K562 (cell line): ENCODE data around the gene ZNF839. TPM values are rescaled to one million over a fixed set of nuclear protein-coding genes. Genes with fewer than 3 reads are reported as not detected.

Experiments used
- ATAC-seq: fragments of 200-7000 bp; cut with Tn5 transposase; 3 replicates; pipeline ENCODE4 v1.9.1; 2020; ENCODE audit warnings: moderate library complexity
- BruUV-seq: library from RNA; stranded (reverse); fragments of 400-500 nt; replicated peaks from 2 replicates; lab custom pipeline; 2021; lab: Mats Ljungman, UMichigan
- CTCF ChIA-PET: fragments of 300-600 bp; formaldehyde crosslinking; extraction: SDS; loops from one replicate; lab custom pipeline; 2021; ENCODE audit warnings: low intra/inter-chr PET ratio; lab: Yijun Ruan, JAX
- POLR2A ChIA-PET: fragments of 300-600, 350-650 bp; sonication (Branson Sonifier 250); formaldehyde crosslinking; extraction: SDS; loops from one replicate; lab custom pipeline; 2021; ENCODE audit warnings: antibody characterized with exemption, inconsistent platforms; lab: Yijun Ruan, JAX
- DNase-seq, 4 experiments: peaks; one replicate each; pipeline versions ENCODE4 v3.0.0 to v3.0.0-alpha.2; 2011 to 2018; ENCODE audit warnings: low spot score in 3 of 4, mixed read lengths in 3 of 4; ENCODE audit errors: extremely low read depth in 1 of 4
- FAIRE-seq: peaks from 2 replicates; lab custom pipeline; 2011; peaks lifted over from hg19 to GRCh38; lab: Jason Lieb, UNC
- H2AFZ ChIP-seq: 2 replicates; pipeline ENCODE4 v1.6.0; 2011; ENCODE audit warnings: low read depth, low read length, control low read depth, inconsistent platforms
- H3K27ac ChIP-seq: fragments of 200-600 bp; 3 replicates; pipeline ENCODE4 v1.8.0; 2011; ENCODE audit warnings: low read depth, mild to moderate bottlenecking, control low read depth, inconsistent platforms, low read length, moderate library complexity, mixed read lengths; ENCODE audit errors: extremely low read depth
- H3K27me3 ChIP-seq, 2 experiments: fragments of 300-600 bp in 1 of 2; 2 replicates in 1 of 2; 3 replicates in 1 of 2; pipeline versions ENCODE4 v1.6.0 to v1.8.0; 2011; ENCODE audit warnings: inconsistent platforms in 2 of 2, low read length in 2 of 2, mild to moderate bottlenecking in 1 of 2, mixed read lengths in 1 of 2, moderate library complexity in 1 of 2; ENCODE audit not compliant: control insufficient read depth in 2 of 2, insufficient read depth in 2 of 2
- H3K36me3 ChIP-seq: fragments of 300-600 bp; 3 replicates; pipeline ENCODE4 v1.8.0; 2011; ENCODE audit warnings: mild to moderate bottlenecking, low read length, inconsistent platforms; ENCODE audit not compliant: control insufficient read depth, insufficient read depth
- H3K4me1 ChIP-seq, 2 experiments: fragments of 200-600 bp in 1 of 2; replicated peaks in 1 of 2; 2 replicates in 1 of 2; 3 replicates in 1 of 2; pipeline versions ENCODE4 v1.5.1 to v1.8.0; 2011; ENCODE audit warnings: inconsistent platforms in 2 of 2, low read length in 2 of 2, mild to moderate bottlenecking in 1 of 2, mixed read lengths in 1 of 2, moderate library complexity in 1 of 2; ENCODE audit not compliant: control insufficient read depth in 2 of 2, insufficient read depth in 2 of 2
- H3K4me2 ChIP-seq: 2 replicates; pipeline ENCODE4 v1.6.1; 2011; ENCODE audit warnings: low read length, control low read depth, inconsistent platforms, mixed read lengths; ENCODE audit not compliant: insufficient read depth
- H3K4me3 ChIP-seq: fragments of 200-600 bp; sonication (generic), shearing (Covaris generic); 2 replicates; pipeline ENCODE4 v1.5.1; 2016; ENCODE audit warnings: control low read depth, inconsistent platforms
- H3K79me2 ChIP-seq: fragments of 200-600 bp; 3 replicates; pipeline ENCODE4 v1.8.0; 2011; ENCODE audit warnings: low read length, inconsistent platforms; ENCODE audit not compliant: control insufficient read depth, insufficient read depth
- H3K9ac ChIP-seq, 2 experiments: 2 replicates each; pipeline versions ENCODE4 v1.6.0 to v1.6.1; 2011; ENCODE audit warnings: low read depth in 2 of 2, low read length in 2 of 2, control low read depth in 1 of 2, inconsistent platforms in 1 of 2, mild to moderate bottlenecking in 1 of 2, mixed read lengths in 1 of 2; ENCODE audit not compliant: insufficient read depth in 1 of 2
- H3K9me1 ChIP-seq: one replicate; pipeline ENCODE4 v1.6.0; 2011; ENCODE audit warnings: inconsistent platforms, mild to moderate bottlenecking, low read length, moderate library complexity; ENCODE audit not compliant: control insufficient read depth, insufficient read depth
- H3K9me3 ChIP-seq: replicated peaks from 2 replicates; pipeline ENCODE4 v1.5.1; 2011; ENCODE audit warnings: low read depth, low read length, inconsistent platforms; ENCODE audit not compliant: control insufficient read depth, insufficient read depth
- H4K20me1 ChIP-seq: replicated peaks from 2 replicates; pipeline ENCODE4 v1.6.1; 2011; ENCODE audit warnings: low read length, inconsistent platforms, mixed read lengths; ENCODE audit not compliant: control insufficient read depth, insufficient read depth
- ARHGAP35 ChIP-seq: fragments of 450-650 bp; IDR thresholded peaks from 2 replicates; pipeline ENCODE4 v1.6.1; 2018; ENCODE audit not compliant: partially characterized antibody
- ESRRB ChIP-seq: fragments of 250-450 bp; sonication (Bioruptor Pico); IDR thresholded peaks from 2 replicates; pipeline ENCODE4 v1.5.0; 2020; ENCODE audit warnings: mild to moderate bottlenecking, moderate library complexity, borderline replicate concordance
- GTF2E2 ChIP-seq: fragments of 200-800 bp; sonication (Bioruptor generic); IDR thresholded peaks from 2 replicates; pipeline ENCODE4 v1.6.1; 2016; ENCODE audit warnings: missing genetic modification characterization, missing compliant biosample characterization
- LCOR ChIP-seq: sonication (generic); formaldehyde crosslinking; IDR thresholded peaks from 2 replicates; pipeline ENCODE4 v1.8.0; 2022; ENCODE audit warnings: mild to moderate bottlenecking, missing genetic modification reagents
- MEF2A ChIP-seq: IDR thresholded peaks from 2 replicates; pipeline ENCODE4 v1.6.1; 2011; ENCODE audit warnings: low read depth, mild to moderate bottlenecking, low read length, moderate library complexity; ENCODE audit not compliant: control insufficient read depth
- NONO ChIP-seq, 2 experiments: fragments of 200-400 bp in 1 of 2; fragments of 450-650 bp in 1 of 2; formaldehyde crosslinking in 1 of 2; IDR thresholded peaks; 2 replicates each; pipeline ENCODE4 v1.6.1; 2017; ENCODE audit warnings: low read depth in 2 of 2, mild to moderate bottlenecking in 2 of 2, moderate library complexity in 2 of 2, low read length in 1 of 2
- RNF2 ChIP-seq: sonication (generic); IDR thresholded peaks from 2 replicates; pipeline ENCODE4 v1.6.1; 2016
- ZKSCAN8 ChIP-seq: fragments of 200-800 bp; sonication (Bioruptor generic); IDR thresholded peaks from 2 replicates; pipeline ENCODE4 v1.6.1; 2016; ENCODE audit warnings: missing genetic modification characterization, missing compliant biosample characterization
- ZNF197 ChIP-seq: fragments of 200-800 bp; sonication (Bioruptor generic); IDR thresholded peaks from 2 replicates; pipeline ENCODE4 v1.6.1; 2016; ENCODE audit warnings: low read depth, missing genetic modification characterization, missing compliant biosample characterization
- ZNF785 ChIP-seq: fragments of 250-450 bp; sonication (Bioruptor Pico); IDR thresholded peaks from 2 replicates; pipeline ENCODE4 v1.4.0; 2020; ENCODE audit warnings: mild to moderate bottlenecking
- WGBS: fragments of 100-300 bp; shearing (Covaris generic); methylation state at CpG from one replicate; pipeline ENCODE4 v1.1.6; 2016; ENCODE audit warnings: low coverage, mixed read lengths; ENCODE audit not compliant: insufficient coverage; ENCODE audit errors: missing lambda C conversion rate; 5-methylcytosine and 5-hydroxymethylcytosine counted together
- in situ Hi-C: fragments of 300-500 bp; cut with MboI; formaldehyde crosslinking; loops from 4 replicates; pipeline ENCODE4 v1.15.0; 2018; ENCODE audit warnings: inconsistent platforms, mixed read lengths
- intact Hi-C: fragments of 100-400 bp; cut with micrococcal nuclease; formaldehyde crosslinking; loops from 2 replicates; pipeline ENCODE4 v1.14.2; 2022
- polyA plus RNA-seq, 8 experiments: library from polyadenylated mRNA; depleted of rRNA in 4 of 8; stranded (reverse) in 5 of 8; unstranded in 3 of 8; fragments of >200 nt; fragmentation: Nextera tagmentation in 2 of 8; fragmentation: Illumina TruSeq in 1 of 8; extraction: Ambion mirVana in 2 of 8; extraction: Trizol in 1 of 8; gene quantifications; 2 replicates each; pipeline versions ENCODE4 v1.2.1 to v1.2.3, GENCODE V29; 2011 to 2014; ENCODE audit warnings: inconsistent platforms in 1 of 8, missing spikeins in 1 of 8
- total RNA-seq, 7 experiments: library from RNA; depleted of rRNA in 6 of 7; stranded (reverse); fragments of >200 nt in 6 of 7; fragmentation: Illumina TruSeq in 2 of 7; extraction: Trizol in 2 of 7; gene quantifications; 2 replicates each; pipeline versions ENCODE4 v1.2.1 to v1.2.3, GENCODE V29; 2011 to 2021; ENCODE audit warnings: low replicate concordance in 1 of 7
- TF ChIP-seq, protein P1 (sequence below): sonication (generic); IDR thresholded peaks from 2 replicates; pipeline ENCODE4 v1.6.1; 2016
- TF ChIP-seq, protein P2 (sequence below): fragments of 250-450 bp; sonication (Bioruptor Pico); IDR thresholded peaks from 2 replicates; pipeline ENCODE4 v1.4.0; 2020; ENCODE audit warnings: mild to moderate bottlenecking, moderate library complexity
- TF ChIP-seq, protein P3 (sequence below): fragments of 200-400 bp; formaldehyde crosslinking; IDR thresholded peaks from 2 replicates; pipeline ENCODE4 v1.6.1; 2017; ENCODE audit warnings: mild to moderate bottlenecking, low read depth, low read length, moderate library complexity
- TF ChIP-seq, protein P4 (sequence below): sonication (generic); formaldehyde crosslinking; IDR thresholded peaks from 2 replicates; pipeline ENCODE4 v1.8.1; 2023; ENCODE audit warnings: mild to moderate bottlenecking, missing genetic modification reagents

The ZNF839 gene
- total and polyA plus RNA-seq, 9 of the 15 experiments (the other 6 are each of a cell fraction or from before 2014, with no cell fraction given): 0.42 to 8.4 (median 5.7) TPM

DNA sequence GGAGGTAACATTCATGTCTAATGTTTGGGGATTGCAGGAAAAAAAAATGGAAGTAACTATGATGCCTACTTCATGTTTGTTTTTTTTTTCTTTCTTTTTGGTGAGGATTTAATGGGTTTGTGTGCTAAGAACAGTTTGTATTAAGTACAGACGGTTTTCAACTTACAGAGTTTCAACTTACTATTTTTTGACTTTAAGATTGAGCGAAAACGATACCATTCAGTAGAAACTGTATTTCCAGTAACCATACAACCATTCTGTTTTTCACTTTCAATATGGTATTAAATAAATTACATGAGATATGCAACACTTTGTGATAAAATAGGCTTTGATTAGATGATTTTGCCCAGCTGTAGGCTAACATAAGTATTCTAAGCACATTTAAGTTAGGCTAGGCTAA is 53.6 kb downstream of the ZNF839 start:
- no peaks in the 10 kb centered on the region for H3K9me3 ChIP-seq
- FAIRE-seq: no peak
- no peaks in the 10 kb centered on the region for H4K20me1 ChIP-seq
- intact Hi-C loops: no loop called here
- no peak overlapping the region for H3K4me3 ChIP-seq
- H3K9ac ChIP-seq: no peak overlapping the region
- ChIA-PET CTCF (interaction anchor here (0.6 kb wide), 1 partner anchor 38 kb away, joined by 4 read pairs; no protein-coding TSS in a partner anchor), POLR2A (interaction anchor here (0.6 kb wide), 1 partner anchor 143 kb away, joined by 3 read pairs; no protein-coding TSS in a partner anchor)
- H3K27me3 ChIP-seq: no peaks in the 10 kb centered on the region
- no peaks in the 10 kb centered on the region for H3K9me1 ChIP-seq
- BruUV-seq: no TSS peak
- H3K4me1 ChIP-seq: no peaks in the 10 kb centered on the region; a peak in 1 of 5 replicates
- in situ Hi-C loops: no loop called here
- H2AFZ ChIP-seq: no peak overlapping the region
- no peak overlapping the region for H3K4me2 ChIP-seq
- no peak for ATAC-seq
- no peak overlapping the region for H3K27ac ChIP-seq
- no peaks in the 10 kb centered on the region for H3K79me2 ChIP-seq
- WGBS: 59% methylated on average over 3 of the region's 3 CpGs
- no peak for DNase-seq
- no peaks in the 10 kb centered on the region; the same call in 2 of the 3 replicates for H3K36me3 ChIP-seq
- TF ChIP-seq ZNF785 (CRISPR knock-in tag): no peak
- TF ChIP-seq, protein P1, sequence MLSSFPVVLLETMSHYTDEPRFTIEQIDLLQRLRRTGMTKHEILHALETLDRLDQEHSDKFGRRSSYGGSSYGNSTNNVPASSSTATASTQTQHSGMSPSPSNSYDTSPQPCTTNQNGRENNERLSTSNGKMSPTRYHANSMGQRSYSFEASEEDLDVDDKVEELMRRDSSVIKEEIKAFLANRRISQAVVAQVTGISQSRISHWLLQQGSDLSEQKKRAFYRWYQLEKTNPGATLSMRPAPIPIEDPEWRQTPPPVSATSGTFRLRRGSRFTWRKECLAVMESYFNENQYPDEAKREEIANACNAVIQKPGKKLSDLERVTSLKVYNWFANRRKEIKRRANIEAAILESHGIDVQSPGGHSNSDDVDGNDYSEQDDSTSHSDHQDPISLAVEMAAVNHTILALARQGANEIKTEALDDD: no peak
- no peak for TF ChIP-seq ZNF197 (CRISPR knock-in tag)
- TF ChIP-seq RNF2: no peak
- TF ChIP-seq LCOR (CRISPR knock-in tag): no peak
- TF ChIP-seq ZKSCAN8: no peak
- no peak for TF ChIP-seq GTF2E2 (tag)
- no peak for TF ChIP-seq ESRRB
- TF ChIP-seq NONO (IDR thresholded peaks at IDR 0.05; ENCODE audit: low read depth in 2 of 2, low read length in 1 of 2): no peak
- TF ChIP-seq ARHGAP35: no peak
- TF ChIP-seq, protein P2, sequence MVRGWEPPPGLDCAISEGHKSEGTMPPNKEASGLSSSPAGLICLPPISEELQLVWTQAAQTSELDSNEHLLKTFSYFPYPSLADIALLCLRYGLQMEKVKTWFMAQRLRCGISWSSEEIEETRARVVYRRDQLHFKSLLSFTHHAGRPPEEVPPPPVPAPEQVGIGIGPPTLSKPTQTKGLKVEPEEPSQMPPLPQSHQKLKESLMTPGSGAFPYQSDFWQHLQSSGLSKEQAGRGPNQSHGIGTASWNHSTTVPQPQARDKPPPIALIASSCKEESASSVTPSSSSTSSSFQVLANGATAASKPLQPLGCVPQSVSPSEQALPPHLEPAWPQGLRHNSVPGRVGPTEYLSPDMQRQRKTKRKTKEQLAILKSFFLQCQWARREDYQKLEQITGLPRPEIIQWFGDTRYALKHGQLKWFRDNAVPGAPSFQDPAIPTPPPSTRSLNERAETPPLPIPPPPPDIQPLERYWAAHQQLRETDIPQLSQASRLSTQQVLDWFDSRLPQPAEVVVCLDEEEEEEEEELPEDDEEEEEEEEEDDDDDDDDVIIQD (CRISPR knock-in tag): no peak
- TF ChIP-seq, protein P3, sequence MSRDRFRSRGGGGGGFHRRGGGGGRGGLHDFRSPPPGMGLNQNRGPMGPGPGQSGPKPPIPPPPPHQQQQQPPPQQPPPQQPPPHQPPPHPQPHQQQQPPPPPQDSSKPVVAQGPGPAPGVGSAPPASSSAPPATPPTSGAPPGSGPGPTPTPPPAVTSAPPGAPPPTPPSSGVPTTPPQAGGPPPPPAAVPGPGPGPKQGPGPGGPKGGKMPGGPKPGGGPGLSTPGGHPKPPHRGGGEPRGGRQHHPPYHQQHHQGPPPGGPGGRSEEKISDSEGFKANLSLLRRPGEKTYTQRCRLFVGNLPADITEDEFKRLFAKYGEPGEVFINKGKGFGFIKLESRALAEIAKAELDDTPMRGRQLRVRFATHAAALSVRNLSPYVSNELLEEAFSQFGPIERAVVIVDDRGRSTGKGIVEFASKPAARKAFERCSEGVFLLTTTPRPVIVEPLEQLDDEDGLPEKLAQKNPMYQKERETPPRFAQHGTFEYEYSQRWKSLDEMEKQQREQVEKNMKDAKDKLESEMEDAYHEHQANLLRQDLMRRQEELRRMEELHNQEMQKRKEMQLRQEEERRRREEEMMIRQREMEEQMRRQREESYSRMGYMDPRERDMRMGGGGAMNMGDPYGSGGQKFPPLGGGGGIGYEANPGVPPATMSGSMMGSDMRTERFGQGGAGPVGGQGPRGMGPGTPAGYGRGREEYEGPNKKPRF: no peak
- TF ChIP-seq, protein P4, sequence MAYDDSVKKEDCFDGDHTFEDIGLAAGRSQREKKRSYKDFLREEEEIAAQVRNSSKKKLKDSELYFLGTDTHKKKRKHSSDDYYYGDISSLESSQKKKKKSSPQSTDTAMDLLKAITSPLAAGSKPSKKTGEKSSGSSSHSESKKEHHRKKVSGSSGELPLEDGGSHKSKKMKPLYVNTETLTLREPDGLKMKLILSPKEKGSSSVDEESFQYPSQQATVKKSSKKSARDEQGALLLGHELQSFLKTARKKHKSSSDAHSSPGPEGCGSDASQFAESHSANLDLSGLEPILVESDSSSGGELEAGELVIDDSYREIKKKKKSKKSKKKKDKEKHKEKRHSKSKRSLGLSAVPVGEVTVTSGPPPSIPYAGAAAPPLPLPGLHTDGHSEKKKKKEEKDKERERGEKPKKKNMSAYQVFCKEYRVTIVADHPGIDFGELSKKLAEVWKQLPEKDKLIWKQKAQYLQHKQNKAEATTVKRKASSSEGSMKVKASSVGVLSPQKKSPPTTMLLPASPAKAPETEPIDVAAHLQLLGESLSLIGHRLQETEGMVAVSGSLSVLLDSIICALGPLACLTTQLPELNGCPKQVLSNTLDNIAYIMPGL (CRISPR knock-in tag): no peak
- TF ChIP-seq MEF2A: no peak
